HG02678 (cell line): ENCODE measurements around the gene CPA1.

Experiments
- ATAC-seq: cut with Tn5 transposase; IDR thresholded peaks from one replicate; pipeline ENCODE4 v1.9.1; 2021; ENCODE audit warnings: mild to moderate bottlenecking, moderate library complexity; ENCODE audit not compliant: unreplicated experiment

The CPA1 gene

DNA sequence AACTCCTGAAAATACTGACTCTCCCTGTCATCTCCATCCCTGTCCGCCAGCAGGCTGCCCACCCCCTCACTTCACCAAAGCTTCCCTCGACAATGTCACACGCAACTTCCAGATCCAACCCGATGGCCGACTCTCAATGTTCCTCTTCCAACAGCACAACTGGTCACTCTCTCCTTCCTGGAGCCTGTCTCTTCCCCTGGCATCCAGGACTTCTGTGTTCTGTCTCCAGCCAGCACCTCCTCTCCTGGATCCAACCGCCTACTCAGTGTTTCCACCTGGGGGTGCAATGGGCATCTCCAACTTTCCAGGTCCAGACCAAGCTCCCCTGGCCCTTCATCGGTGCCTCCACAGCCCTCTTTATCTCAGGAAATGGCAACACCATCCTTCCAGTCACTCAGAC lies 27.1 kb upstream of the CPA1 start:
- no peak for ATAC-seq

DNA sequence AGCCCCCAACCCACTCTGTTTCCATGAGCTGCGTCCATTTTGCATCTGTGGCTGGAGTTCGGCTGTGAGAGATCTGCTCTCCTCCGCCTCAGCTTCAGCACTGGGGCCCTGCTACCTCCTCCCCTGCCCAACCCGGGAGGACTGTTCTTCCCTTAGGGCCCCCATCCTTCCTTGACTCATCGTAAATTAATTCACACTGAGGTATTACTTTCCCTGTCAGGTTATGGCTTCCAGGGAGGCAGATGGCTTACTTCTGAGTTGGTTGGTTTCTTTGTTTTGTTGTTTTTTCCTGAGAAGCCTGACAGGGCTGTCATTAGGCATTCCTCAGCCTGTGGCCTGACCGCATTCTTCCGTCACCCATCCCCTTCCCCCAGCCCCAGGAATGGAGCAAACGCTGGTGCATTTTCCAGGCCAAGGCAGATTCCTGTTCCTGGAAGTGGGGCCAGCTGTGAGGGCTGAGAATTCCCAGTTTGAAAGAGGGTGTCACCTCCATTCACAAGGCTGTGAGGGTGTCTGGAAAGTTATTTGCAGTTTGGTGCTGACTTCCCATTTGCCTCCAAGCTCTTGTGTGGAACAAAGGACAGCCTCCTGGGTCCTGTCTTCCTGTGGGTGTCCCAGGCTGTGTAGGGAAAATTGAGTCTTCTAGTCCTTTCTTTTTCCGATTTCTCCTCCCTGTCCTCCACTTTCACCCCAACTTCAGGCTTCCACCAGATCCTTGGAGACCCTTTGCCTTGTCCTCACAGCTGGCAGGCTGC lies 24.0 kb upstream of the CPA1 start:
- no peak for ATAC-seq

DNA sequence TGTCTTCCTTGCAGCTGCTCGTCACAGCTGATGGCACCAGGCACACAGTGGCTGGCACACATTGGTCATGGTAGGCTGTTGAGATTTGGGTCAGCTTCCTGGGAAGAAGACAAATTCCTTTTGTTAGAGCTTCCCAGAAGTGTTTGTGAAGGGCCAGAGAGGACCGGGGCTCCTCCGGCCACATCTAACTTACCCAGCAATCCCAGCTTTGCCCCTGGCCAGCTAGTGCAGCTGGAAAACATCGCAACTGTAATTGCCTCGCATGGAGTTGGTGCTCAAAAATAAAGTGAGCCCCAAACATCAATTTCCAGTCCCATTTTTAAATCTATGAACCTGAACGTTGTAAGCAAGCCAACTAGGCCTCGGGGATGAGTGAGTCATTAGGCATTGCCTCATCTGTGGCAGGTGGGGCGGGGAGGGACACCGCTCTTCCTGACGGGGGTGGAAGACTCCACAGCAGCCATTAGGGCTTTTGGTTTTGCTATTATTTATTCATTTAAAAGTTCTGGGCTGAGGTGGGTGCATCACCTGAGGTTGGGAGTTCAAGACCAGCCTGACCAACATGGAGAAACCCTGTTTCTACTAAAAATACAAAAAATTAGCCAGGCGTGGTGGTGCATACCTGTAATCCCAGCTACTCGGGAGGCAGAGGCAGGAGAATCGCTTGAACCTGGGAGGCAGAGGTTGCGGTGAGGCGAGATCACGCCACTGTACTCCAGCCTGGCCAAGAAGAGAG lies 23.2 kb upstream of the CPA1 start:
- no peak for ATAC-seq

DNA sequence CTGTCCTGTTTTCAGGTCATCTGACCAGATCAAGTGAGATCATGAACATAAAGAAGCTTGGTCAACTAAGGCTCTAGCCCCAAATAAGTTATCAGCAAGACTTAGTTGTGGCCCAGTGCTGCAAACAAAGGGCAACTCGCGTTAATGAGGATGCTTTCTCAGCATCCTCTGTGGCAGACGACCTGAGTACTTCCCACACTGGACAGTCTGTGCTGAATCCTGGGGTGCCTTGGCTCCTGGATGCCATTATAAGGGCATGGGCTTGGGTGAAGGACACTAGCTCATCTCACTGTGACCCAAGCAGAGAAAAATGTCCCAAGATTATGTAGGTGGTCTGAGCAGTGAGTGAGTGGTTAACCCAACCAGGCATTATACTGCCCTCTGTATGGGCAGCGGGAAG lies 21.8 kb upstream of the CPA1 start:
- no peak for ATAC-seq

DNA sequence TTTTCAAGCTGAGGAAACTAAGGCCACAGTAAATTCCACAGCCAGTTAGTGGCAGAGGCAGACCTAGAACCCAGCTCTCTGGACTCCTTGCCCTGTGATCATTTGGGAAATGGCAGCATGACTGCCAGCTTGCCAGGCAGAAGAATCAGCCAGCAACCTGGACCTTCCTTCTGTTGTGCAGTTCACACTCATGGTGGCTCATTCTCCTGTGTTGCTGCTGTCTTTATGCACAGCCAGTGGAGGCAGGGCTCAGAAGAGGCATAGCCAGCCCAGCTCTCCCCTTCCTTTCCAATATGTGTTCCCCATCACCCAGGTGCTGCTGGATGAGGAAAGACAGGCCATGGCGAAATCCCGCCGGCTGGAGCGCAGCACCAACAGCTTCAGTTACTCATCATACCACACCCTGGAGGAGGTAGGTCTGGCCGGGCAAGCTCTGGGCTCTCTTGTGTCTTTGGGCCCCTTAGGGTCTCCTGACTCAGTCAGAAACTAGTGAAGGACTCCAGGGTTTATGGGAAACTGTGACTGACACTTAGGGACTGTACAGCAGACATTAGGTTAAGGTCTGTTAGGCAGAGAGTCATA lies 20.9 kb upstream of the CPA1 start:
- ATAC-seq, result no peak

DNA sequence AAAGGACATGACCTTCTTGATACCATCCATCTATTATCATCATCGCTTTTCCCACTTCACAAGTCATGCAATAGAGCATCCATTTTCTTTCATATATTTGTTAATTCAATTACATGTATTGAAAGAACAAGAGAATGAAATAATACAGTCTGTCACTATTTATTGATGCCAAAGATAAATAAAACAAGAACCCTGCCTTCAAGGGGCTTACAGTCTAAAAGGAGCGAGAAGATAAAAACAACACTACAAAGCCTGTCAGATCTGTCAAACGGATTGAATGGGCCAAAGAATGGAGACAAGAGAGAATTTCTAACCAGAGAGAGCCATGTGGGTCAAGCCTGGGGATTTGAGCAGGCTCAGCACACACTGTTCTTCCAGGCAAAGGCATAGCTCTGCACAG lies 19.8 kb upstream of the CPA1 start:
- no peak for ATAC-seq

DNA sequence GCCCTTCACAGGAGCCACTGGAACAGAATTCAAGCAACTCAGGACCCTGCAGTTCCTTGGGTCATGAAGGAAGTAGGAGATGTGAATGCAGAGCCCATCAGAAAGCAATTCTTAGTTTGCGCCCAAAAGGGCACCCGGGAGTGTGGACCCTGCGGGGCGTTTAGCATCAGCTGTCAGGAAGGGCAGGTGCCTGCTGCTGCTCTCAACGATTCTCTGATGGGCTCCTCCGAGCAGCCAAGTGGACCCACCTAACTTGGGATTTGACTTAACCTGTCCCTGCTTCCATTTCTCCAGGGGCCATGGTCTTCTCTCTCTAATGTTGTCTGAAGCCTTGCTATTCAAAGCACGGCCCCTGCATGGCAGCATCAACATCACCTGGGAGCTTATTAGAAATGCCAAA lies 18.6 kb upstream of the CPA1 start:
- ATAC-seq, result no peak

DNA sequence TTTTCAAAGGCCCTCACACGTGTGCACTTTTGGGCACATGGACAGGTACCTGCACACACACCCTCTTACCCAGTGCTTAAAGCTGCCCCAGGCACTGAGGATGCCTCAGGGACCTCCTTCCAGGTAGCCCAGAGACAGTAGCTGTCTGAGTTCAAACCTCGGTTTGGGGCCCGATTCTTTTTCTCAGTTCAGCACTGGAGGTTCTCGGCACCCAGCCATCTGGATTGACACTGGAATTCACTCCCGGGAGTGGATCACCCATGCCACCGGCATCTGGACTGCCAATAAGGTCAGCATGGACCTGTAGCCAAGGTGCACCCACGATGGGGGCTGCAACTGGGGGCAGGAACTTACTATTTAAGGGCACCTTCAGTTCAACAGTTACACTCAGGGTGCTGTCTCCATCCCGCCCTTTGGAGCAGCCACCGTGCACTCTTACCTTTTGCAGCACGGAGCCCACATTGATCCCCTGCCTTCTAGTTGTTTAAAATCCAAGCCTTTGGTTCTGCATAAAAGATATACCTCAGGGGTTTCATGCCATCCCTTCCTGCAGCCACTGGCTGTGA lies 18.0 kb upstream of the CPA1 start:
- ATAC-seq, result no peak

DNA sequence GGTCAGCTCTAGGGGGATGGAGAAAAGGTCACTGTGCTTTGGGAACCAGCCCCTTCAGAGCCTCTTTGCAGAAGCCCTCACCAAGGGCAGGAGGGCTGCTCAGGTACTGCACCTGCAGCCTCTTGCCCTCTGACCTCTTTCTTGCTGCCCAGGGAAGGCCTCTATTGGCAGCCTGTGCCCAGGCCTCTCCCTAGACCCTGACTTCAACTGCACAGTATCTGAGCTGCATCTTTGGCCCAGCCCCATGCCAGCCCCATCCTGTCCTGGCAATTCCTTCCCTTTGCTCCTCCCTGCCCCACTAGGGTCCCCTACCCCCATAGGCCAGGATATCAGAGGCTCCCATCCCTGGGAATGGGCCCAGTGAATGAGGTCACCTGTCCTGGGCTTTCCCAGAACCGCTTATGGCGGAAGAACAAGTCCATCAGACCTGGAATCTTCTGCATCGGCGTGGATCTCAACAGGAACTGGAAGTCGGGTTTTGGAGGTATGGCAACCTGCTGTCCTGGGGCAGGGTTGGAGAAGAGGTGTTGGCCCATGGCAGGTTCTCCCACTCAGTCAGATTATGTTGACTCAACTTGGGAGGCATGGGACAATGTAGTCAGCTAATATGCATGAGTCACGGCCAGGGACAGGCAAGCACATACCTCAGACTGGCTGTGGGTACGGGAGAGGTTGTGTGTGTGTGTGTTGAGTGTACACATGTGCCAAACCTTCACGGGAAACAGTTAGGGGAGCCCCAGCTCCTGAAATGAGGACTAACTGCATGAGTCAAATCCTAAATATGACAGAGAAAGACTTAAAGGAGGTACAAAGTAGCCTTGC lies 17.1 kb upstream of the CPA1 start:
- ATAC-seq, result no peak

DNA sequence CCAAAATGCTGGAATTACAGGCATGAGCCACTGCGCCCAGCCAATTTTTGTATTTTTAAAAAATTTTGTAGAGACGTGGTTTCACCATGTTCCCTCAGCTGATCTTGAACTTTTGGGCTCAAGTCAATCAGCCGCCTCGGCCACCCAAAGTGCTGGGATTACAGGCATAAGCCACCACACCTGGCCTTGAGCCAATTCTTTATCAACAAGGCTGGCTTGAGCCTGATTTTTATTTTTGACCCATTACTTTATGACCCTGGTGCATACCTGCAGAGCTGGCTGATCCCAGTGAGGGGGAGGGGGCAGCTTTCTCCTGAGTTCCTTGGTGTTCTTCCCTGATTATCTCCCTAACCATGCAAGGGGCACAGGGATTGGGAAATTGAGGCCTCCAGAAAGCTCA lies 15.8 kb upstream of the CPA1 start:
- no peak for ATAC-seq

DNA sequence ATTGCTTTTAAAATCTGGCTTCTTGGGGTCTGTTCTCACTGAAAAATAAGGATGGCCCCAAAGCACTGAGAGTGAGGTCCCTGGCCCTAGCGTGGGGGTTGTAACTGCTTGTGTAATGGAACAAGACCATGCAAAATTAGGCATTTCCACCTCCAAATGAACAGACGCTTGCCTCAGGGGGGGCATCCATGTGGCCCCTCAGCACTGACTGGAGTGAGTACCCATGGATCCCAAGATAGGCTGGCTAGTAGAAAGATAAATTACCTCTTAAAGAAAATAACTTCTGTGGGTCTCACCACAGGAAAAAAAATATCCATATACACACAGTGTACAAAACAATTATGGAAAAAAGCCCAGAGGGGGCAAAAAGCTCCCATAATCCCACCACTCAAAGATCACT lies 15.2 kb upstream of the CPA1 start:
- ATAC-seq, result no peak

DNA sequence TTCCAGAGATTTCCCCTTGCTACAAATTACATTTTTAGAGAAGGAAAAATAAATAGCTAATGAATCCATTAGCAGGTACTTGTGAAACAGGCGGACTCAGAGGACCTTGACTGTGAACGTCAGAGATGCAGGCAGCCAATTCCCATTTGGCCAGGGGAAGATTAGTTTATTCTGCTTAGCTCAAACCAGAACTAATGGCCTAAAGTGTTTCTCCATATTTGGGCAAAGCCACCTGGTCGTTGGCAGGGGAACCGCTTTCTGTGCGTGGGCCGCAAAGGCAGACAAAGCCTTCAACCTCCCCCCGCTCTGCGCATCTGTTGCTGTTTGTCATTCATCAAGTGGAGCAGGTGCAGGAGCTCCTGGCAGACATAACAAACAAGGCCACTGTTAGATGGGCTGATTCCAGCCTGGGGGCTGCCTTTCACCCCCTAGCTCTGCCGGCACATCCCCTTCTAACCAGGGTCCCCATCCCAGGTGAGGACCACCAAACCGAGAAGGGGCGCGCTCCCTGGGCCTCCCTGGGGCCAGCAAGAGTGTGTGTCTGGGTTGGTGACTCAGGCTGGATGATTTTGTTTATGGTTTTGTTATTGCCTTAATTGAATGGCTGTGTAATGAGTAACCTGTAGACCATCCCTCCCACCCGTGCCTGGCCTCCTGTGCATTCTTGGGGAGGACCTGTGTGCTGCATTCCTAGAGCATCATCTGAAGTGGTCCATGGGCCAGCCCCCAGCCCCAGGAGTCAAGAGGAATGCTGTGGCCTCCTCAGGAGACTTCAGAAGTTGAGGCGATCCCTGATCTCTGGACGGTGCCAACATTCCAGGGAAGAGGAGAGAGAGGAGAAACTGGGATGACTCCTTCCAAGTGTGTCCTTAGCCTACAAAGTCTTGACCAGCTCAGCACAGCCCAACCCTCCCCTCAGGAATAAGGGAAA lies 14.5 kb upstream of the CPA1 start:
- ATAC-seq, result peak; percentile 81

DNA sequence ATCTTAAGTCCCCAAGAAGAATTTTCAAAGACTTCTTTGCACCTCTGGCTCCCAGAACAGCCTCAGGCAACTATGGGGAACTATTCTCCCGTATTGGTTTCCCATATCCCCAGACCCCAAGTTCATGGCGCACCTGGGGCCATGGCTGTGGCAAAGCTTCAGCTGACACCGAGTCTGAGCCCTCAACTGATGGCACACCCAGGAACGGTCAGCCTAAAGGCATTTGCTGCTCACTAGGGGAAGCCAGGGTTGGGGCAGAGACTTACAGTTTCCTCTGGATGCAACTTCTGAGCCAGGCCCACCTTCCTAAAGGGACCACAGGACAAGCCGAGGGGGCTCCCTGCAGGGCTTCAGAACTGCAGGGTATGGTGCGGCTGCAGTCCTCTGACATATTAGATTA lies 13.7 kb upstream of the CPA1 start:
- no peak for ATAC-seq

DNA sequence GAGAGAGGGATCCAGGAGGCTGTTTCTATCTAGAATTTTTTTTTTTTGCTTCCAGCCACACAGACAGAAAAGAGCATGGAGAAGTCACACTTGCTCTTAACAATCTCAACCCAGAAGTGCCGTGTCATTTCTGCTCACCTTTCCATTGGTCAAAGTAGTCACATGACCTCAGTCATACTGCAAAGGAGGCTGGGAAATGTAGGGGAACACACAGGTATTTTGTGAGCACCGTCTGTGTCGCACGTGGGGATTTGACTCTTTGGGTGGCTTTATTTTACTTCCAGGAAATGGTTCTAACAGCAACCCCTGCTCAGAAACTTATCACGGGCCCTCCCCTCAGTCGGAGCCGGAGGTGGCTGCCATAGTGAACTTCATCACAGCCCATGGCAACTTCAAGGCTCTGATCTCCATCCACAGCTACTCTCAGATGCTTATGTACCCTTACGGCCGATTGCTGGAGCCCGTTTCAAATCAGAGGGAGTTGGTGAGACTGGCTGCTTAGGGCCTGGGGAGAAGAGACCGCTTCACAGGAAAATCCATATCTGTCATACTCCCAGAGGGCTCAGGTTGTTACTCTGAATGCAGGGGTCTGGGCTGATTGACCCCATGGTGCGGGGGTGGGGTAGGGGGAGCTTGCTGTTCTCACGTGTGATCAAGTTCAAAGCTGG lies 13.1 kb upstream of the CPA1 start:
- ATAC-seq, result no peak

DNA sequence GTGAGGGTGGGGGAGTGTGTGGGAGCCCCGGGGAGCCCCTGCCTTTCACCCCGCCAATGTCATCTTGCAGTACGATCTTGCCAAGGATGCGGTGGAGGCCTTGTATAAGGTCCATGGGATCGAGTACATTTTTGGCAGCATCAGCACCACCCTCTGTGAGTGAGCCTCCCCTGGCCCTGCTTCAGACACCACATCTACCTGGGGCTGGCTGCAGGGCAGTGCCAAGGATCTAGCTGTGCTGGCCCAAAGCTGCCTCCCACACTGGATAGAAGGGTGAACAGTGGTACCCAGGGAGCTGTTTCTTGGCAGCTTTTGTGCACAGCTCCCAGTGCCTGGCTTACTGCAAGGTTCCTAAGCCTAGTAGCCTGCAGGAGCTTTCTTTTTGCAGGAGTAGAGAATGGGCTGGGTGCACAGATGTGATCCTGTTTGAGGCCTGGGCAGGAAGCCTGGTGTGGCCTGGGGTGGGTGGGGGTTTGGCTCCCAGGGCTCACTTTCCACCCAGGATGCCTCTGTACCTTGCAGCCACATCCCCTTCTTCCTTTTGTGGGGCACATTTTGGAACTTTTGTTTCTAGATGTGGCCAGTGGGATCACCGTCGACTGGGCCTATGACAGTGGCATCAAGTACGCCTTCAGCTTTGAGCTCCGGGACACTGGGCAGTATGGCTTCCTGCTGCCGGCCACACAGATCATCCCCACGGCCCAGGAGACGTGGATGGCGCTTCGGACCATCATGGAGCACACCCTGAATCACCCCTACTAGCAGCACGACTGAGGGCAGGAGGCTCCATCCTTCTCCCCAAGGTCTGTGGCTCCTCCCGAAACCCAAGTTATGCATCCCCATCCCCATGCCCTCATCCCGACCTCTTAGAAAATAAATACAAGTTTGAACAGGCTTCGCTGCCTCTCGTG lies 12.2 kb upstream of the CPA1 start:
- ATAC-seq, result no peak

DNA sequence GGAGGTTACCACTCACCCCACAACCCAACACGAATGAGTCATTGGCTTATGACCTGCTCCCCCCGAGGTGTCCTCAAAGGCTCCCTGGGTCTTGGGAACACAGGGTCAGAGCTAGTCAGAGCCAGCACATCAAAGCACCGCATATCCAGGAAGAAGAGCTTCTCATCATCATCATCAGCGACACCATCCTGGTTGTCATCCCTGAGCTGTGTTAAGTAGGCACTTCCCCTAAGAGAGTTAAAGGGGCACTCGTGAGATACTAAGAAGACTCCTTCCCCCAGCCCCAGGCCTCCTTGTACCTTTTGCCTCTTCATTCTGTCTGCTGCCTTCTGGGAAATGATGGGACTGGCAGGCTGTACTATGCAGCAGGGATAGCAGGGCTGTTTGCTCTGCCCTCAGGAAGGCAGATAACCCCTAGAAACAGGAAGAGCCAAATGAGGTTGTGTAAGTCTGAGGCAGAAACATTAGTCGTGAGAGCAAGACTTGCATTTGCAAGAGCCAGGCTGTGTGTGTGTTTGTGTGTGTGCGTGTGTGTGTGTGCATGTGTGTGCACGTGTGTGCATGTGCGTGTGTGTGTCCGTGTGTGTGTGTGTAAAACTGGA lies 11.1 kb upstream of the CPA1 start:
- no peak for ATAC-seq

DNA sequence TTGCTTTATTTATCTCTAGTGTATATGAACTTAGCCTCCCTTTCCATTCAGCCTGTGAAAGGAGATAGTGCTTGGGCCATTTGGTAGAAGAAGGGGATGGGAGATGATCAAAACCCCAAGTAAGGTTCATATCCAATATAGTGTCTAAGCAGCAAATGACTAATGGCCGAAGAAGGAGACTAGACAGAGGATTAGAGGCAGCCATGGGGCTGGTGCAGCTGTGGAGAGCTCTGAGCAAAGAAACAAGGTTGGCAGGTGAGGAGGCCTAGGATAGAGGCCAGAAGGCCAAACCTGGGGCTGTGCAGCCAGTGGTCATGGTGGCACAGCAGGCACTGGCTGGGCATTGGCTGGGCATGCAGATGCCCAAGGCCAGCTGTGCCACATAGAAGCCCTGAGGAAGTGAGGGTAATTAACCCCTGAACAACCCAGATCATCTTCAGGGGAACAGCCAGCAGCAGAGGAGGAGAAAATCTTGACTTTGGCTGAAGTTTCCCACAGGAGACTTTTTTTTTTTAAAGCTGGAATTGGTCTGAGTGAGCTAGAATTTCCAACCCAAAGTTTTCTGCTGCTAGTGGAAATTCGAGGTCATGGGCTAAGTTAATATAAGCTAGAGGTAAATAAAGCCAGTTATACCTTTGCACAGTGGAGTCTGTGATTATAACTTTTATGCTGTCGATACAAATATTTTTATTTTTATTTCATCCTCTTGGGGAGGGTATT lies 10.3 kb upstream of the CPA1 start:
- ATAC-seq, result no peak
